ENCODE results near the gene UBXN6.

DNA sequence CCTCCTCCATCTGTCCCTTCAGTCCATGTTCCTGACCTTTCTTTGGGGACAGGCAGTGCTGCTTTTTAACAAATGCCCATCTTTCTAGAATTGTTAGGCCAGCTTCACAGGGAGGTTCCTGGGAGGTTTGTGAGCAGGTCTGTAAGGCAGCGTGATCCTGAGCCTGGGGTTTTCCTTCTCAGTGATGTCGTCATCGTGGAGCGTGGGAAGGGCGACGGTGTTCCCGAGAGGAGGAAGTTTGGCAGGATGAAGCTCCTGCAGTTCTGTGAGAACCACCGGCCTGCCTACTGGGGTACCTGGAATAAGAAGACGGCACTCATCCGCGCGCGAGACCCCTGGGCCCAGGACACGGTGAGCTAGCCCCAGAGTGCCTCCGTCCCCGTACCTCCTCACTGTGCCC lies 28.3 kb downstream of the UBXN6 start:
- TF ChIP-seq, protein P1, sequence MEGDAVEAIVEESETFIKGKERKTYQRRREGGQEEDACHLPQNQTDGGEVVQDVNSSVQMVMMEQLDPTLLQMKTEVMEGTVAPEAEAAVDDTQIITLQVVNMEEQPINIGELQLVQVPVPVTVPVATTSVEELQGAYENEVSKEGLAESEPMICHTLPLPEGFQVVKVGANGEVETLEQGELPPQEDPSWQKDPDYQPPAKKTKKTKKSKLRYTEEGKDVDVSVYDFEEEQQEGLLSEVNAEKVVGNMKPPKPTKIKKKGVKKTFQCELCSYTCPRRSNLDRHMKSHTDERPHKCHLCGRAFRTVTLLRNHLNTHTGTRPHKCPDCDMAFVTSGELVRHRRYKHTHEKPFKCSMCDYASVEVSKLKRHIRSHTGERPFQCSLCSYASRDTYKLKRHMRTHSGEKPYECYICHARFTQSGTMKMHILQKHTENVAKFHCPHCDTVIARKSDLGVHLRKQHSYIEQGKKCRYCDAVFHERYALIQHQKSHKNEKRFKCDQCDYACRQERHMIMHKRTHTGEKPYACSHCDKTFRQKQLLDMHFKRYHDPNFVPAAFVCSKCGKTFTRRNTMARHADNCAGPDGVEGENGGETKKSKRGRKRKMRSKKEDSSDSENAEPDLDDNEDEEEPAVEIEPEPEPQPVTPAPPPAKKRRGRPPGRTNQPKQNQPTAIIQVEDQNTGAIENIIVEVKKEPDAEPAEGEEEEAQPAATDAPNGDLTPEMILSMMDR (IDR thresholded peaks at IDR 0.05) = no peak
- TF ChIP-seq POLR2A (IDR thresholded peaks at IDR 0.05) (no peak), POLR2AphosphoS5 (IDR thresholded peaks at IDR 0.05) (no peak), EP300 (IDR thresholded peaks at IDR 0.05; ENCODE audit: low read depth) (no peak)
